Sigmoid colon (tissue), 7 donors: ENCODE data around the gene NXPH4. TPM values are rescaled to one million over a fixed set of nuclear protein-coding genes. Genes with fewer than 3 reads are reported as not detected.

Experiments
- DNase-seq: peaks from one replicate; pipeline ENCODE4 v3.0.0-alpha.2; 2019
- H3K27ac ChIP-seq, 4 donors: fragments of 200-600 bp; sonication (generic); one replicate each; pipeline ENCODE4 v1.5.1; 2016 to 2019; ENCODE audit warnings: mild to moderate bottlenecking in 1 of 4
- H3K27me3 ChIP-seq, 3 donors: fragments of 200-600 bp; sonication (generic); one replicate each; pipeline ENCODE4 v1.5.1; 2019; ENCODE audit warnings: mild to moderate bottlenecking in 1 of 3
- H3K36me3 ChIP-seq, 4 donors: fragments of 200-600 bp; sonication (generic); one replicate each; pipeline ENCODE4 v1.5.1; 2016 to 2019
- H3K4me1 ChIP-seq, 4 donors: fragments of 200-600 bp; sonication (generic); one replicate each; pipeline ENCODE4 v1.5.1; 2017 to 2019
- H3K4me3 ChIP-seq, 4 donors: fragments of 200-600 bp; sonication (generic); one replicate each; pipeline ENCODE4 v1.5.1; 2017 to 2019; ENCODE audit warnings: mild to moderate bottlenecking in 2 of 4, moderate library complexity in 1 of 4
- H3K9me3 ChIP-seq, 4 donors: fragments of 200-600 bp in 3 of 4; sonication (generic) in 3 of 4; one replicate each; pipeline versions ENCODE4 v1.5.1 to v1.6.1; 2013 to 2019
- EP300 ChIP-seq, 4 donors: sonication (generic); formaldehyde crosslinking; IDR thresholded peaks; one replicate each; pipeline ENCODE4 v1.6.1; 2017; ENCODE audit warnings: antibody characterized with exemption in 4 of 4
- POLR2A ChIP-seq, 2 donors: fragments of 450-650 bp; IDR thresholded peaks; one replicate each; pipeline ENCODE4 v1.6.1; 2016; ENCODE audit warnings: antibody characterized with exemption in 2 of 2, mild to moderate bottlenecking in 2 of 2, moderate library complexity in 2 of 2
- POLR2AphosphoS5 ChIP-seq, 4 donors: sonication (generic); formaldehyde crosslinking; IDR thresholded peaks; one replicate each; pipeline ENCODE4 v1.6.1; 2017; ENCODE audit warnings: antibody characterized with exemption in 4 of 4
- WGBS, 2 donors: extraction: QIAGEN DNeasy Blood & Tissue Kit; methylation state at CpG; one replicate each; pipeline ENCODE4 v1.1.7; 2013; 5-methylcytosine and 5-hydroxymethylcytosine counted together
- intact Hi-C: fragments of 100-400 bp; cut with DNase I; formaldehyde crosslinking; loops from one replicate; pipeline ENCODE4 v1.15.1; 2023
- polyA plus RNA-seq, 3 donors: library from polyadenylated mRNA; stranded (reverse); fragments of 200-250 nt; gene quantifications; one replicate each; pipeline ENCODE4 v1.2.3, GENCODE V29; 2013
- total RNA-seq, 4 donors: library from RNA; depleted of rRNA; stranded (reverse); fragments of >200 nt; gene quantifications; one replicate each; pipeline ENCODE4 v1.1.0, GENCODE V29; 2016
- TF ChIP-seq, protein P1 (sequence below), 4 experiments: fragments of 450-650 bp in 3 of 4; fragments of 200-600 bp in 1 of 4; IDR thresholded peaks; one replicate each; pipeline ENCODE4 v1.5.1; 2016 to 2019; ENCODE audit warnings: antibody characterized with exemption in 4 of 4, mild to moderate bottlenecking in 3 of 4, moderate library complexity in 2 of 4
- donor health status: healthy with polysubstance abuse.
- donor health status: Bipolar disorder and iron deficiency.
- donor health status: healthy.

Gene NXPH4
- total and polyA plus RNA-seq, 7 donors, result 0.13 TPM; not detected in 6

DNA sequence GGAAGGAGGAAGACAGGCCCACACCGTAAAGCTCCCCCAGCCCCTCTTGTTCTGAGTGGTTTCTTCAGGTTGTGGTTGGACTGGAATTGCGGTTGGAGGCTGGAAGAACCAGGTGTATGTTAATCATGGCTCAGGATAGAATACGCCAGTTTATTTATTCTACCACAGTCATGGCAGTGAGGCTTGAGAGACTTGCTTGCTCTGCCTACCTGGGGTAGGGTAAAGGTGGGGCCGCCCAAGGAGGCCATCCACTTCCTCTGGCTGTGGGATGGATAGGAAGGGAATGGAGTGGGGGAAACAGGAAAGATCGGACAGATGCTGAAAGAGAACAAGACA is 21.0 kb downstream of the NXPH4 start:
- H3K27ac ChIP-seq, result no peak overlapping the region
- intact Hi-C loops, result loop anchor here (5.0 kb wide), 1 partner anchor 165 kb away; no protein-coding TSS in a partner anchor
- DNase-seq, result no peak
- 16 to 32% methylated on average over 5 of the region's 5 CpGs for WGBS, 2 donors
- TF ChIP-seq, protein P1, sequence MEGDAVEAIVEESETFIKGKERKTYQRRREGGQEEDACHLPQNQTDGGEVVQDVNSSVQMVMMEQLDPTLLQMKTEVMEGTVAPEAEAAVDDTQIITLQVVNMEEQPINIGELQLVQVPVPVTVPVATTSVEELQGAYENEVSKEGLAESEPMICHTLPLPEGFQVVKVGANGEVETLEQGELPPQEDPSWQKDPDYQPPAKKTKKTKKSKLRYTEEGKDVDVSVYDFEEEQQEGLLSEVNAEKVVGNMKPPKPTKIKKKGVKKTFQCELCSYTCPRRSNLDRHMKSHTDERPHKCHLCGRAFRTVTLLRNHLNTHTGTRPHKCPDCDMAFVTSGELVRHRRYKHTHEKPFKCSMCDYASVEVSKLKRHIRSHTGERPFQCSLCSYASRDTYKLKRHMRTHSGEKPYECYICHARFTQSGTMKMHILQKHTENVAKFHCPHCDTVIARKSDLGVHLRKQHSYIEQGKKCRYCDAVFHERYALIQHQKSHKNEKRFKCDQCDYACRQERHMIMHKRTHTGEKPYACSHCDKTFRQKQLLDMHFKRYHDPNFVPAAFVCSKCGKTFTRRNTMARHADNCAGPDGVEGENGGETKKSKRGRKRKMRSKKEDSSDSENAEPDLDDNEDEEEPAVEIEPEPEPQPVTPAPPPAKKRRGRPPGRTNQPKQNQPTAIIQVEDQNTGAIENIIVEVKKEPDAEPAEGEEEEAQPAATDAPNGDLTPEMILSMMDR (IDR thresholded peaks at IDR 0.05), result no peak
- no peak for TF ChIP-seq POLR2AphosphoS5 (IDR thresholded peaks at IDR 0.05)
- TF ChIP-seq EP300 (IDR thresholded peaks at IDR 0.05), result no peak
- no peak for TF ChIP-seq POLR2A (IDR thresholded peaks at IDR 0.05)
- H3K4me3 ChIP-seq, result no peak overlapping the region
- H3K27me3 ChIP-seq, result peaks cover 50 to 74% (median 70%) of the 10 kb centered on the region in 3 donors
- H3K9me3 ChIP-seq, result no peaks in the 10 kb centered on the region
- H3K4me1 ChIP-seq, result peaks cover 0 to 51% (median 46%) of the 10 kb centered on the region in 4 donors
- peaks cover 3 to 25% (median 12%) of the 10 kb centered on the region in 4 donors for H3K36me3 ChIP-seq

DNA sequence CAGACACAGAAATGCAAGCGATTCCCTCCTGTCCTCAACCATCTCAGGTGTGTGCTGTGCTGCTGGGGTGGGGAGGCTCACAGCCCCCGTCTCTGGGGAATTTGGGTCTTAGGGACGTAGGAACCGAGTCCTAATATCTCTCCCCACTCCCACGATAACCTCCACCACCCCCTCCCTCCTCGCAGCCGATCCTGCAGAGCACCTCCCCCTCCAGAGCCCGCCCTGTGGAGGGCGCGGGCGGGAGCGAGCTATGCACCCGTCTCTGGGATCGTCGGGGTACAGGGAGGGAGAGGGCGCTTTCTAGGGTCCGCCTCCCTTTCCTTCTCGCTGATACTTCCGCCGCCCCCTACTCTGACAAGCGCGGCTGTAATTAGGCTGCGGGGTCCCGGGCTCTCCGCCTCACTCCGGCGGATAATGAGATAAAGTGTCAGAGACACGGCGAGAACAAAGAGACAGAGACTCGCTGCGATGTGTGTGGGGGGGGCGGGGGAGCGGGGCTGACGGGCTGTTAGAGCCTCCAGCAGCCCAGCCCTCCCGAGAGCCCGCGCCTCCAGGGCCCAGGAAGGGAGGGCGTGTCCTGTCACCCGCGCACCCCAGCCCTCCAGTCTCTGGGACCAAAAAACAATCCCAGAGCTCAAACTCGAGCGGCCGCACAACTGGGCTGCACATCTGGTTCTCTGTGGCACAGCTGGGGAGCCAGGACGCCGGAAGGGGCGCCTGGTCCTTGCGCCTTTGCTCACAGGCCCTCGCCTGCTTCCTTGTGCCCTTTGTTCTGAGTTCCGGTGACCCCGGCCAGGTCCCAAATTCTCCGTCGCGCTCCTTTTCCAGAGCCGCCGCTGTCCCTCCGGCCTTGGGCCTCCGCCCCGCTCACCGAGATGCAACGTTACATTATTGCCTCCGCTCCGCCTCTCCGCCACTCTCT is 21.6 kb downstream of the NXPH4 start:
- H3K27ac ChIP-seq, result peak overlapping the region in 1 of 4 donors; percentile 38
- no peaks in the 10 kb centered on the region for H3K9me3 ChIP-seq
- DNase-seq, result peak; percentile 67
- H3K27me3 ChIP-seq, result peaks cover 55 to 80% (median 76%) of the 10 kb centered on the region in 3 donors
- intact Hi-C loops, result loop anchor here (5.0 kb wide), 1 partner anchor 166 kb away; no protein-coding TSS in a partner anchor
- 2 to 4% methylated on average over 63 of the region's 63 CpGs for WGBS, 2 donors
- TF ChIP-seq, protein P1 (IDR thresholded peaks at IDR 0.05), result no peak
- TF ChIP-seq EP300 (IDR thresholded peaks at IDR 0.05) (no peak), POLR2A (IDR thresholded peaks at IDR 0.05) (no peak), POLR2AphosphoS5 (IDR thresholded peaks at IDR 0.05) (no peak)
- H3K36me3 ChIP-seq, result peaks cover 0 to 18% (median 6%) of the 10 kb centered on the region in 4 donors
- peaks cover 0 to 58% (median 52%) of the 10 kb centered on the region in 4 donors for H3K4me1 ChIP-seq
- H3K4me3 ChIP-seq, result peak overlapping the region; percentile 26 to 50 (median 44)

DNA sequence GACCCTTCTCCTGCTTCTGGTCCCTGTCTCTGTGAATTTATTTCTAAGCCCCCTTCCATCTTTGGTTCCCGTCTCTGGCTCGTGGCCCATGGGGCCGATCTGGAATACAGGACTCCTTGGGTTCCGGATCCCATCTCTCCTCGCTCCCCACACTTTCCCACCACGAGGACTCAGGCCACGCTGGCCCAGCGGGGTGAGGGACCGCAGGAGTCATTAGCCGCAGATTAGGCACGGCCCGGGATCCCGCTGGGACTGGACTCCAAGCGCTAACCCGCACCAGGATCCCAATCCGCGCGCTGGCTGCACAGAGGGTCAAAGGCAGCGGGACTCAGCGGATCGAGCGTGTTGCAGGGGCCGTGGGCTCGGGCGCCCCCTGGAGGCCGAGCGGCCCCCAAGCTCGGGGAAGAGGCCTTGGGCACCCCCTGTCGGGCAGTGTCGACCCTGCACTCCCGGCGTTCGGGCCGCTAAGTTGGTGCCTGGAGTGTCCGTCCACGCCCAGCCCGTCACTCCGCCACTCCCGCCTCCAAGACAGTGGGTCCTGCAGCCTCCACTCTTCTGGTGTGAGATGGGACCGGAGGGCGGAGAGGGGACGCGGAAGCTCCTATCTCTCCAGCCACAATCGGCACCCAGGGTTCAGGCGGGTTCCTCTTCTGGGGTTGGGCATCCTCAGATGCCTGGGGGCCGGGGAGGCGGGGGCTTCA is 22.4 kb downstream of the NXPH4 start:
- intact Hi-C loops, result loop anchor here (1.0 to 5.0 kb wide), 2 partner anchors 25 to 167 kb away; no protein-coding TSS in a partner anchor
- DNase-seq, result peak; percentile 93
- Histone ChIP-seq H3K27me3 (peaks cover 60 to 88% (median 84%) of the 10 kb centered on the region in 3 donors), H3K36me3 (peaks cover 0 to 10% (median 2%) of the 10 kb centered on the region in 4 donors), H3K9me3 (no peaks in the 10 kb centered on the region), H3K4me3 (peak overlapping the region; percentile 26 to 50 (median 44)), H3K27ac (peak overlapping the region in 1 of 4 donors; percentile 38), H3K4me1 (peaks cover 0 to 66% (median 58%) of the 10 kb centered on the region in 4 donors)
- 1 to 2% methylated on average over 47 of the region's 47 CpGs for WGBS, 2 donors
- TF ChIP-seq POLR2A (IDR thresholded peaks at IDR 0.05) (no peak), EP300 (IDR thresholded peaks at IDR 0.05) (no peak), POLR2AphosphoS5 (IDR thresholded peaks at IDR 0.05) (peak in 2 of 4 donors; percentile 41 to 50)
- TF ChIP-seq, protein P1 (IDR thresholded peaks at IDR 0.05), result peak; percentile 100

DNA sequence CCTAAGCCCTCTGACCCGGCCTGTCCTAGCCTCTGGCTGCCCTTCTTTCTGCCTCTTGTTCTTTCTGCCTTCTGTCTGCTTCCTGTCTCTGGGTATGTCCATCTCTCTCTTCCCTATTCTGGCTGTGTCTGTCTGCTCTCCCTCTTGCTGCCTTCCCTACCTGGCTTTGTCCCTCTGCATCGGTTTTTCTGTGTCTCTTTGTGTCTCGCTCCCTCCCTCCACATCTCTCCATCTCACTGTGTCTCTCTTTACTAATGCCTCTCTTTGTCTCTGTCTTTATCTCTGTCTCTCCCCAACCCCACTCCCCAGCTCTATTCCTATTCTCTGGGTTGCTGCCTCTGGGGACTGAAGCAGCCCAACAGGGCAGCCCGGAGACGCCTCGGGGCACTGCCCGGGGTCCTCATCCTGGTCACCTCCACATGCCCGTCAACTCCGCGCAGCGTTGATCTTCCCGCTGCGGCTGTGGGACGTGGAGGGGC is 23.0 kb downstream of the NXPH4 start:
- peaks cover 0 to 67% (median 58%) of the 10 kb centered on the region in 4 donors for H3K4me1 ChIP-seq
- no peak for DNase-seq
- TF ChIP-seq EP300 (IDR thresholded peaks at IDR 0.05), result no peak
- TF ChIP-seq, protein P1 (IDR thresholded peaks at IDR 0.05), result no peak
- TF ChIP-seq POLR2AphosphoS5 (IDR thresholded peaks at IDR 0.05), result no peak
- TF ChIP-seq POLR2A (IDR thresholded peaks at IDR 0.05), result no peak
- peak overlapping the region in 1 of 4 donors; percentile 32 for H3K27ac ChIP-seq
- intact Hi-C loops, result loop anchor here (1.0 to 5.0 kb wide), 2 partner anchors 25 to 167 kb away; no protein-coding TSS in a partner anchor
- H3K27me3 ChIP-seq, result peaks cover 66 to 95% (median 90%) of the 10 kb centered on the region in 3 donors
- peaks cover 0 to 4% (median 0%) of the 10 kb centered on the region in 4 donors for H3K36me3 ChIP-seq
- H3K4me3 ChIP-seq, result peak overlapping the region; percentile 15 to 54 (median 46)
- 4 to 6% methylated on average over 14 of the region's 14 CpGs for WGBS, 2 donors
- H3K9me3 ChIP-seq, result no peaks in the 10 kb centered on the region
